ENCODE results near the gene LRMDA. TPM values are rescaled to one million over a fixed set of nuclear protein-coding genes. Genes with fewer than 3 reads are reported as not detected.

LRMDA gene
- total RNA-seq, 6 experiments from 2014 or later = 0.32 TPM; not detected in 5

DNA sequence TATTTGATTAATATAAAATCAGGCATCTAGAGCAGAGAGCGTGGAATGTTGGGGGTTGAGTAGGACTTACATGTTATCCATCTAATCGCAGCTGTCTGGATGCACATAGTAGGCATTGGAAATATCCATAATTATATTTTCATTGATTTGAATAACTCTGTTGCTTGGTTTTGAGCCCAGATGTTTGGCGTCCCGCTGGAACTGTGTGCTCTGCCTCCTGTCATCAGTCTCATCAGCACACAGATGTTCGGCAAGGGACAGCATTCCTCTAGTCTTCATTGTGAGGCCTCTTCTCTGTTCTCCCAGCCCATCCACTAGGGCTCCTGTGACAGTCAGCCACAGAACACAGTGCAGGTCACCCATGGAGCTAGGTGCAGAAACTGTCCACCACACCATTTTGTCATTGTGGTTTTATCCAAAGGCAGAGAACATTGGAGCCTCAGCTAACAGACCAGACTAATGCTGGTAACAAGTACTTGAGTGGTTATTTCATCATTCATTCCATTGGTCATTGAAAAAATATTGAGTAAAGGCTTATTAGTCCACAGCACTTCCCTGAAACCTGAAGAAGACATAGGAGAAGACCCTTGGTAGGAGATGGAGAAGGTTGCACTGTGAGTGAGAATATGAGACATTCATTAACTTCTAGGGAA, 927.4 kb downstream of the LRMDA start:
- no peak overlapping the region for H3K27ac Mint-ChIP-seq
- TF ChIP-seq, protein P1, sequence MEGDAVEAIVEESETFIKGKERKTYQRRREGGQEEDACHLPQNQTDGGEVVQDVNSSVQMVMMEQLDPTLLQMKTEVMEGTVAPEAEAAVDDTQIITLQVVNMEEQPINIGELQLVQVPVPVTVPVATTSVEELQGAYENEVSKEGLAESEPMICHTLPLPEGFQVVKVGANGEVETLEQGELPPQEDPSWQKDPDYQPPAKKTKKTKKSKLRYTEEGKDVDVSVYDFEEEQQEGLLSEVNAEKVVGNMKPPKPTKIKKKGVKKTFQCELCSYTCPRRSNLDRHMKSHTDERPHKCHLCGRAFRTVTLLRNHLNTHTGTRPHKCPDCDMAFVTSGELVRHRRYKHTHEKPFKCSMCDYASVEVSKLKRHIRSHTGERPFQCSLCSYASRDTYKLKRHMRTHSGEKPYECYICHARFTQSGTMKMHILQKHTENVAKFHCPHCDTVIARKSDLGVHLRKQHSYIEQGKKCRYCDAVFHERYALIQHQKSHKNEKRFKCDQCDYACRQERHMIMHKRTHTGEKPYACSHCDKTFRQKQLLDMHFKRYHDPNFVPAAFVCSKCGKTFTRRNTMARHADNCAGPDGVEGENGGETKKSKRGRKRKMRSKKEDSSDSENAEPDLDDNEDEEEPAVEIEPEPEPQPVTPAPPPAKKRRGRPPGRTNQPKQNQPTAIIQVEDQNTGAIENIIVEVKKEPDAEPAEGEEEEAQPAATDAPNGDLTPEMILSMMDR (IDR thresholded peaks at IDR 0.05) = no peak
- 0 out of 2 replicates have a peak, but pooled peaks cover 1% of the 10 kb centered on the region for H3K27me3 Mint-ChIP-seq (ENCODE audit: insufficient read depth)
- no peaks in the 10 kb centered on the region for H3K9me3 Mint-ChIP-seq
- no peaks in the 10 kb centered on the region for H3K36me3 Mint-ChIP-seq (ENCODE audit: low read depth)
- no peak overlapping the region for H3K4me3 Mint-ChIP-seq
- no peak for DNase-seq
- H3K4me1 Mint-ChIP-seq (ENCODE audit: low read depth) = peaks cover 28% of the 10 kb centered on the region

DNA sequence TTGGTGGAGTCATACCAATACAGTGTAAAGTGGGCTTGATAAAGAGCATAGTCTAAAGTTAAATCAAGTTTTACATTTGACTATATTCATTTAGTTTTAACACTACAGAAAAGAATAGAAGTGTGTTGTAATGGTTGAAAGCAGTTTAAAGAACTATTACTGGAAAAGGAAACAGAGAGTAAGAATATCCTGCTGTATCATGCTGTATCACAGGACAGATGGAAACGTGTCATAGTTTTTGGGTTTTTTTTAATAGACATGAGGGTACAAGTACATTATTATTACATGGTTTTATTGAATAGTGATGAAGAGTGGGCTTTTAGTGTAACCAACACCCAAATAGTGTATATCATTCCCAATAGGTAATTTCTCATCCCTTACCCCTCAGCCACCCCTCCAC, 944.3 kb downstream of the LRMDA start:
- peaks cover 1% of the 10 kb centered on the region; the same call in 1 of the 2 replicates for H3K27me3 Mint-ChIP-seq (ENCODE audit: insufficient read depth)
- no peak for DNase-seq
- H3K4me1 Mint-ChIP-seq (ENCODE audit: low read depth) = peaks cover 33% of the 10 kb centered on the region

DNA sequence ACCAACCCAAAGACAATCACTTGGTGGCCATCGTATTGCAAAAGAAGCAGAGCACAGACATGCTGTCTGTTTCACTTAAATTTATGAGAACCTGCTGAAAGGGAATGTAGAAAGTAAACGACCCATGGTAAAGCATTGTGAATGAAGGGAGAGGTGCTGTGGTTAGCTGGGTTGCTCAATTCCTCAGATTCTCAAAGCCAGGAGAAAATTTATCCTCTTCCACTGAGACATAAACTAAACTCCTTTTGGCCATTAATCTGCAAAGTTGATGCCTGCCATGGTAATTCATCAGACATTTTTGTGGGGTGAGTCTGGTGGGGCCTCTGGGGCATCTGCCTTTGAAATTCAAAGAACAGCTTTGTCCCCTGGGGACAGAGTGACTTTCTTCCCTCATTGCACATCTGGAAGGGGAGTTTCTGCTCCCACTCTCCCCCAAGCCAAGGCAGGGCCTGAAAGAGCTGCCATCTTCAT, 951.0 kb downstream of the LRMDA start:
- DNase-seq = peak; percentile 81
- no peaks in the 10 kb centered on the region for H3K9me3 Mint-ChIP-seq
- H3K36me3 Mint-ChIP-seq (ENCODE audit: low read depth) = no peaks in the 10 kb centered on the region; the same call in none of the 2 replicates
- TF ChIP-seq, protein P1 (IDR thresholded peaks at IDR 0.05) = no peak
- H3K4me3 Mint-ChIP-seq = peak overlapping the region; percentile 22
- H3K27ac Mint-ChIP-seq = peak overlapping the region; percentile 77
- H3K4me1 Mint-ChIP-seq (ENCODE audit: low read depth) = peaks cover 38% of the 10 kb centered on the region
- no peaks in the 10 kb centered on the region for H3K27me3 Mint-ChIP-seq (ENCODE audit: insufficient read depth)

More for the DNA sequence above, 944.3 kb downstream of the LRMDA start:
- TF ChIP-seq, protein P1 (IDR thresholded peaks at IDR 0.05) = no peak
- H3K9me3 Mint-ChIP-seq = no peaks in the 10 kb centered on the region
- no peak overlapping the region for H3K4me3 Mint-ChIP-seq
- H3K36me3 Mint-ChIP-seq (ENCODE audit: low read depth) = peaks cover 5% of the 10 kb centered on the region; the same call in 1 of the 2 replicates
- H3K27ac Mint-ChIP-seq = no peak overlapping the region

DNA sequence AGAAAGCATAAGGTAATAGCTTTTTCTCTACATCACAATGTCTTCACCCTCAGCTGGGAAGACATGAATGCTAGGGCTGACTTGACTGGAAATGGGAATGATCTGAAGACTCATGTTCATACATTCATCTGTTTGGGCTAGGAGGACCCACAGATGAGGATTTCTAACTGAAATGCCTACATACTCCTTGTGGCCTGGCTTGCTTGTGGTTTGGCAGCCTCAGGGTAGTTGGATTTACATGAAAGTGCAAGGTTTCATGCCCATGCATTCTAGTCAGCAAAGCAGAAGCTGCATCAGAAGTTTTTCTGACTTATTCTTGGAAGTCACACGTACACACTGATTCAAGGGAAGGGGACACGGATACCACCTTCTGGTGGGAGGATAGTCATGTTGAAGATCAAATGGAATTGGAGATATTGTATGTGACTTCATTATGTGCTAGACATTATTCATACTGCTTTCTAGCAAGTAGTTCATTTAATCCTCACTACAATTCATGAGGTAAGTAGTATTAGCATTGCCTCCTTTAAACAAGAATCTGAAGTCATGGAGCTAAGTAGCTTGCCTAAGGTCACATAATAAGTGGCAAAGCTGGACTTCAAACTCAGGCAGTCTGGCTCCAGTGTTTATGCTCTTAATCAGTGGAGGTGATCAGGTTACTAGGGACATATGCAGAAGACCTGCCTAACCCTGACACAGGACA, 957.0 kb downstream of the LRMDA start:
- Mint-ChIP-seq H3K27ac (no peak overlapping the region), H3K36me3 (ENCODE audit: low read depth) (no peaks in the 10 kb centered on the region; the same call in 1 of the 2 replicates), H3K4me1 (ENCODE audit: low read depth) (peaks cover 15% of the 10 kb centered on the region; the same call in 1 of the 2 replicates), H3K9me3 (no peaks in the 10 kb centered on the region), H3K4me3 (no peak overlapping the region), H3K27me3 (ENCODE audit: insufficient read depth) (no peaks in the 10 kb centered on the region; the same call in 1 of the 2 replicates)
- TF ChIP-seq, protein P1 (IDR thresholded peaks at IDR 0.05) = no peak
- DNase-seq = peak; percentile 4

DNA sequence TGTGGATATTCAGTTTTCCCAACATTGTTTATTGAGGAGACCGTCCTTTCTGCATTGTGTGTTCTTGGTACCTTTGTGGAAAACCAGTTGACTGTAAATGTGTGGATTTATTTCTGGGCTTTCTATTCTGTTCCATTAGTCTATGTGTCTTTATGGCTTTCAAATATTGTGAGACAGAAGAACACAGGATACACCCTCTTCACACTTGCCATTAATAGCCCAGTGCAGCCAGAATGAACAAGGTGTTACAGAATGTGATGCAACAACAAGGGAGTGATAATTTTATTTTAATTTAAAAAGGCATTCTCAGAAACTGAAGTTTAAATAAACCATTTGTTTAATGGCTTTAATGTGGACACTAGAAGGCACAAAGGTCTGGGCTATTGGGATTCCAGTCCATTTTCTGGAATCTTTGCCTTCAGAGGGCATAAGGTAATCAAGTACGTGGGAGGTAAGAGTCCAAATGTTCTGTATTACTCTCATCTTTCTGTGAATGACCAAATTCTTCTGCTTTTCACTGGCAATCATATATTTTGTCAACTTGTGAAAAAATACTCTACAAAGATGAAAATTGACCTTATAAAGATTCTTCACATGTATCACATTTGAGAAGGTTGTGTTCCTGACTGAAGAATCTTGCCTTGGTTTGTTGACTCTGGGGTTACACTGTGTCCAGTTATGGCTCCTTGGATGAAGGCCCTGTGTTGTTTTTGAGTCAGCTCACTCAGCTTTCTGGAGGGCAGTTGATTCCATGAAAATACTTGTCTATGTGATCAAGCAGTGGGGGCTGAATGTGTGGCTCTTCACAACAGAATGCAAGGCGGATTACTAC, 962.7 kb downstream of the LRMDA start:
- no peak overlapping the region for H3K4me3 Mint-ChIP-seq
- no peaks in the 10 kb centered on the region for H3K9me3 Mint-ChIP-seq
- no peaks in the 10 kb centered on the region for H3K36me3 Mint-ChIP-seq (ENCODE audit: low read depth)
- peak; percentile 39 for DNase-seq
- peaks cover 35% of the 10 kb centered on the region for H3K4me1 Mint-ChIP-seq (ENCODE audit: low read depth)
- no peaks in the 10 kb centered on the region for H3K27me3 Mint-ChIP-seq (ENCODE audit: insufficient read depth)
- TF ChIP-seq, protein P1 (IDR thresholded peaks at IDR 0.05) = no peak
- 0 out of 2 replicates have a peak overlapping the region, but pooled peaks have one; percentile 24 for H3K27ac Mint-ChIP-seq
